Right forelimb (tissue), 1 donor: ENCODE measurements around the gene ZCCHC17.
A peak's percentile ranks its signal among the peaks of the same experiment; 100 is the strongest.
"Not testable (repeated sequence)": the region's sequence is repeated elsewhere in the genome, so short reads cannot be mapped to it uniquely, and the experiment has no call there.

Experiments
- DNase-seq: peaks from one replicate; pipeline ENCODE4 v3.0.0-alpha.2; 2018

The ZCCHC17 gene

DNA sequence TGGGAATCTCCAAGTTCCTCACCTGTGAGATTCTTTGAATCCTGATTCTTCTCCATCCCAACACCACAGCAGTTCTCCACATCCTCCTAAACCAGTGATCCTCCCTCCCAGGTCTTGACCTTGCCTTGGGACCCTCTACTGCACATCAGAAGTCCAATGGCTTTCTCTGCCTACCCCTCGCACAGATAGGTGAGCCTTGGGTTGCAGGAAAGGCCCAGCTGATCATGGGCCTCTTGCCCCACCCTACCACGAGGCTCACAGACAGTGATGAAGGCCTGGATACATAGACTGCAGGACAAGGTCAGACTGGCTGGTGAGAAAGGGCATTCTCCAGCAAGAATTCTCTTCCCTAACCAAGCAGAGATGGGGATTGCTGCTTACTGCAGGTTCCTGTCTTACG, 75.2 kb downstream of the ZCCHC17 start:
- peak; percentile 44 for DNase-seq

DNA sequence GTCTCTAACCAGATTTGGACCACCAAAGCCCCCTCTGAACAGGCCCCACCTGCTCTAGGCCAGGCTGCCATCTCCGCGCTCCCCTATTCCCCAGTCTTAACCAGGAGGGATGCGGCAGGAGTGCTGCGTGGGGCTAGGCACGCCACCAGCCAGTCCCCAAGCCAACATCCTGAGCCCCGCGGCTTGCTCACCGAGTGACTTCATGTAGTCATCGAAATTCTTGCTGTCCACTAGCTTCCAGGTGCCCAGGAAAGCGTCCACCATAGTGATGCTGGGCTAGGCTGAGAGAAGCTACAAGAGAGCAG, 75.9 kb downstream of the ZCCHC17 start:
- DNase-seq = no peak

DNA sequence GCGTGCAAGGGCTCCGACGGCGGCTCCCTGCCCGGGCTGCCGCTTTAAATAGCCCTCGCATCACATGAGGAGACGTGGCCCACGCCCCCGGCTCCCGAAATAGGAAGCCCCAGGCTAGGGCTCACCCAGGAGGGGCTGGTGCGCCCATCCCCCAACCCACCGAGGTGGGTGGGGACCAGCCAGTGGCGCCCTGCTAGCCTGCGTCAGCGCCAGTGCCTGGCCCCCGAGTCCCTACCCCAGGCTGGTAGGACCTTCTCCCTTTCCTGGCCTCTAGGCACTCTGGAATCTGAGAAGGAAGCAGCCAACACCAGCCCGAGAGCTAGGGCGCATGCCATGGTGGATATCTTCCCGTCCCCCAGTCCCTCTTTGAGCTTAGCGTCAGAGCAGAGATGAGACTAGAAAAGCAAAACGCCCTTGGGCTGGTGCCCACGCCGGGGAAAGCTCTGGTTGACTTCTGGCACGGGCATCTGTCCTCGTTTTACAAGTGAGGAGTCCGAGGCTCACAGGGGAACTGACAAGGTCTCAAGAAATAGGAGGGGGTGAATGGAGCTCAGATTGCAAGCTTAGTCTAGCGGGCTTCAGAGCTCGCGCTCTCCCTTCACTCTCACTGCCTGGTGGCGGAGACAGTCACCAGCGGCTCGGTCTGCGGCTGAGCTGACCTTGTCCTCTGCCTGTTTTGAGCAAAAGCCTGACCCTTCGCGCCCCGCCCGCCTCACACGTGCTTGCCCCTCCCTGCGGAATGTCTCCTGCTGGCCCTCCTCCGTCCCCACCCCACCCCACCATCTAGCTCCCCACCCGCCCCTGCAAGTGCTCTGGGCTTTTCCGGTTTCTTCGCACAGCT, 76.4 kb downstream of the ZCCHC17 start, which contains the start of gene FABP3:
TSS of gene FABP3 (minus strand) at position 21 of the 841 bp plus-strand sequence. CDS start 62 bp downstream, outside the sequence.
- peak; percentile 87 for DNase-seq

DNA sequence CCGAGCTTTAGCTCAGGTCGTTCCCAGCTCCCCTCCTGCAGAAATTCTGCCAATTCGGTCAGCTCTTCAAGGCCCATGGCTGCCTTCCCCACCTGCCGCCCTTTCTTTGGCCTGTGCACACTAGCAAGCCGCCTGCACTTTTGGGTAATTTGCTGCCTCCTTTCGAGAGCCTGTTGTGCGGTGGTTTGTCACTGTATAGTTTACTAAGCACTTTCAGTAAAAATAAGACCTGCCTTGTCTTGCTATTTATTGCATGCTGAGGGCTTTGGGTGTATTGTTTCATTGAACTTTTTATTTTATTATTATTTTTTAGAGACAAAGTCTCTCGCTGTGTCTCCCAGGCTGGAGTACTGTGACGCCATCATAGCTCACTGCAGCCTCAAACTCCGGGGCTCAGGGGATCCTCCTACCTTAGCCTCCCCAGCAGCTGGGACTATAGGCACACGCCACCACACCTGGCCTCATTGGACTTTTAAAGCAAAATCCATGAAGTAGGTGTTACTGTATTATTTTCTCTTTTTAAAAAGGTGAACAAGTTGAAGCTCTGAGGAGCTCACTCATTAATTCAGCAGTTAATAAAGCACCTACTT, 77.2 kb downstream of the ZCCHC17 start:
- DNase-seq = no peak

DNA sequence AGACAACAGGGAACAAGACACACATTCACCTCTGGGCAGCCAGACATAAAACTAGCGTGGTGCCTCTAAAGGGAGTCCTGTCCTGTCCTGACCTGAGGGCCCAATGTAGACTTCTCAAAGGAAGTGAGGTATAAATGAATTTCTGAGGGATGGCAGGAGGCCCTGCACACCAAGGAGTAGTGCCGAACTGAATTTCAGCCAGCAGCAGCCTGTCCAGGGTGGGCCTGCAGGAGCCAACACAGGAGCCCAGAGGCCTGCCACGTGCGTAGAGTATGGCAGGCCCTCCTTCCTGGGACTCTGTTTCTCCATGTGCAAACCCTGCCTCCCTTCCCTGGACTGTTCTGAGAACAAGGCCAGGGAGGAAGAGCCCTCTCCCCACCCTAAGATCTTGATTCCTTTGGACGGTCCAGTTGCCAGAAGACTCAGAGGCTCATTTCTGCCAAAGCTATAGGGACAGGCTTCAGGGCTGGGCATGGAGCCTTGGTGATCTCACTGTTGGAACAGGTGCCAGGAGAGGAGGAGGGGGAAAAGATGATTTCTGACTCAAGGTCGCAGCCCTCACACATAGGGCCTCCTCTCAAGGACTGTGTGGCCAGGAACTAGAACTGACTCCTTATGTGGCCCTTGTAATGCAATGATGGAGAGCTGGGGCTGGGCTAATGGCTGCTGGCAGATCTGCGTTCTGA, 77.8 kb downstream of the ZCCHC17 start:
- DNase-seq = peak; percentile 81

DNA sequence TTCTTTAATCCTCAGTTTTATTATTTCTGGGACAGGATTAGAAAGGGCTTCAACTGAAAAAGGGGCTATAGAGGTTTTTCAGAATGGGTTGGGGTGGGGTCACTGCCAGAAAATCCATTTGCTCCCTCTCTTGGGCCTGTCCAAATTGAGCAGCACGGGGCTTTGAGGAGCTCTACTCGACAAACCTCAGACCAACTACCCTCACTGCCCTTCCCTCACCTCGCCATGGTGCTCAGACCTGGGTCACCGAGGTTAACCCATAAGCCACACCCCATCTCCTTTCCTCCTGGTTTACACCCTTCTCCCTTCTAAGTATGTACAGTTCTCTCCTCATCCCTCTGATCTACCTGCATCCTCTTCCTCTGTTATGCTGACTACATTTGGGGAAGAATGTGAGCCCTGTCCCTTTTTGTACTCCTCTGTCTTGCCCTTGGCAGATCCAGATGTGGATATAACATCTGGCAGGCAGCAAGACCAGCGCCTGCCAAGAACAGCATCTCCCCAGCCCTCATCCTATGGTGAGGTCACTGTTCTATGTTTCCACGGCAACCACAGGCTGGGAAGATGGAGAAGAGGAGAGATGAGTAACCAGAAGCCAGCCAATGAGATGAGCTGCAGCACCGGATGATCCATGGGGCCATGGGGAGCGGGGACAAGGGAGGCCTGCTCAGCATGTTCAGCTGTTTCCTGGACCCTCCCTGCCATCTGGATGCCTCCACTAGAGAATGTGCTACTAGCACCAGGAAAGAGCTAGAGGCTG, 79.7 kb downstream of the ZCCHC17 start:
- peak; percentile 80 for DNase-seq

DNA sequence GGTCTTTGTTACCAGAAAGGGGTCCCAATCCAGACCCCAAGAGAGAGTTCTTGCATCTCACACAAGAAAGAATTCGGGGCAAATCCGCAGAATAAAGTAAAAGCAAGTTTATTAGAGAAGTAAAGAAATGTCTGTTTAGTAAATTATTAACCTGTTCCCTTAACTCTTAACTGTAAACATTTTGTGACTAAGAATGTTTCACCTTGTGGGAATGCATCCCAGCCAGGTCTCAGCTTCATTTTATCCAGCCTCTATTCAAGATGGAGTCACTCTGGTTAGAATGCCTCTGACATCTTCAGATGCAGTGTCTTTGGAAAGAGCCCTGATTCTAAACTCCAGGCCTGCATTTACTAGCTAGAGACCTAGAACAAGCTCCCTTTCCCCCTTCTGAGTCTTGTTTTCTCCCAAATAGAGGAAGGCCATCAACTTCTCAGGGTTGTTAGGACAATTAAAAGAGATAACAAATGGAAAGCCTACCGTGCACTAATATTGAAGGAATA, 80.6 kb downstream of the ZCCHC17 start:
- DNase-seq = no peak

DNA sequence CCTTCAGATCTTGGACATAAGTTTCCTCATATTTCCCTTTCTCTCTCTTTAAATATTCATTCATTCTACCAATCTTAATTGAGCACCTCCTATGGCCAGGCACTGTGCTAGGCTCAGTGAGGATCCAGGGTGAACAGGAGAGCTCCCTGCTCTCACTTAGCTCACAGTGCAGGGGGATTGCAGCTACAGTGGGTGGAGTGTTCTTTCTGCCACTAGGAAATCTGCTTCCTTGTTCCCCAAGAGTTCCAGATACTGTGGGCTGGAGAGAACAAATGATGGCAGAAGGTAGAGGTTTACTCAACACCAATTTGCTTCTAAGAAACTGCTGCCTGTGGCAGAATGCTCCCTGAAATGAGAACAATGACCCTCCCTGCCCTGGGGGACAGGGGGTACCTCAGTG, 81.2 kb downstream of the ZCCHC17 start:
- DNase-seq = no peak

DNA sequence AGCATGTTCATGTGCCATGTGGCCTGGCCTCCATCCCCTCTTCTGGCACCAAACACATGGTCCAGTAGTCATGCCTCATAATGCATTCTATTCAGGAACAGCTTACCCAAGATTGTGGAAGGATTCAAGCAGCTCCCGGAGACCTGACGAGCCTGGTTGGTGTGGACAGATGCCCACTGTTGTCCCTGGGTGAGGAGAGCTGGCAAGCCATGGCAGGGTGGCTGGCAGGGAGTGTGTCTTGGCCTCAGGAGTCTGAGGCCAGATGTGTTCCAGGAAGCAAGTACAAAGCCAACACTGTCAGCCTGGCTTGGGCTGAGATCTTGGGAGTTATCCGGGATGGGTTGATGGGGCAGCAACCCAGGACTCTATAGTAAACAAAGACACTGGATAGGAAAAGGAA, 83.3 kb downstream of the ZCCHC17 start:
- DNase-seq = no peak

DNA sequence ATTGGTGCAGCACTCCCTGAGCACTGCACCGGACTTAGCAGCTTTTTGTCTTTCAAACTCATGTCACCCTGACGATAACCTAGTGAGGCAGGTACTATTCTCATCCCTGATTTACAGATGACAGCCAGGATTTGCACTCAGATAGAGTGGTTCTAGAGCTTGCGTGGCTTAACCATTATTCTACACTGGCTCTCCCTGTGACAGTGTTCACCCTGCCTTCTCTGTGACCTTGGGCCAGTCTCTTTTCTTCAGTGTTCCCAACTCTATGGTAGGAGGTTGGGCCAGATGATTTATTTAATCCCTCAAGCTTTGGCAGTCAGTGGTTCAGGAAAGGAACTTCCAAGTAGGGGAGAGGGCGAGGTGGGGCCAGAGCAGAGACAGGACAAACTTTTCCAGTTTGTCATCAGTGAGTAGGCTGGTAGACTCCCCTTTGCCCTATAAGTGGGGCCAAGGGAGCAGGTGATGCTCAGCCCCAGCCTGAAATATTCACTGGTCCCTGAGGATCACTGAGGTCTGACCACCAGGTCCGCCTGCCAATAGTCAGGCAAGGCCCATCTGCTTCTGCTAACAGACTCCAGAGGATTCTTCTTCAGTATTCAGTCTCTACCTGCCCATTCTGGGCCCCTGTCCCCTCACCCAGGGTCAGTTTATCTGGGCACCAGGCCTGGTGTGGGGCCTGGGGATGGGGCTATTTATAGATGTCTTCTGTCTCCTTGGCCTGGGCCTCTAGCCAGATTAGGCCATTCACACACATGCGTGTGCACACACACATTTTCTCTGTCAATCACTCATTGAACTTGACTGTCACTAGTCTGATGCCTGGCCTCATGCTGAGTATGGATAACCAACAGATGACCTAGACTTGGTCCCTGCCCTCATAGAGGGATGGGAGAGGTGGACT, 84.8 kb downstream of the ZCCHC17 start:
- no peak for DNase-seq

DNA sequence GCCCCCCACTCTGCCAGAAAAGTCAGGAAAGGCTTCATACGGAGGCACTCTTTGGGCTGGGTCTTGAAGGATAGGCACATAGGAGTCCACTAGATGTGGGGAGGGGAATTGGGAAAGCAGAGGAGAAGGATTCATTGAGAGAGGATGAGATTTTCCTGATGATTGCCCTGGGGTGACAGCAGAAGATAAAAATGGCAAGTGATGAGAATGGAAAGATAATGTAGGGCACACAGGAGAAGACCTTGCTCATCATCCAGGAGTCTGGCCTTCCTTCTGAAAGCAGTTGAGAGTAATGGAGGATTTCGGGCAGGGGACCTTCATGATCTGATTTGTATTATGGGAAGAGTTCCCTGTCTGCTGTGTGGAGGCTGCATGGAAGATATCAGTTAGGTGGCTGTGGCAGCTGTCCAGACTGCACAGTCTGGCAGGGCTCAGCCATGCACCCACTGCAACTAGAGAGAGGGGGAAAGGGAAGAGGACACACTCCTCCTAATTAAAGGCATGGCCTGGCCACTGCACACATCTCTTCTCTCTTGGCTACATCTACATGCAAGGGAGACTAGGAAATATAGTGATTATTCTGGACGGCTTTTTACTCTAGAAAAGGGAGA, 85.7 kb downstream of the ZCCHC17 start:
- no peak for DNase-seq

DNA sequence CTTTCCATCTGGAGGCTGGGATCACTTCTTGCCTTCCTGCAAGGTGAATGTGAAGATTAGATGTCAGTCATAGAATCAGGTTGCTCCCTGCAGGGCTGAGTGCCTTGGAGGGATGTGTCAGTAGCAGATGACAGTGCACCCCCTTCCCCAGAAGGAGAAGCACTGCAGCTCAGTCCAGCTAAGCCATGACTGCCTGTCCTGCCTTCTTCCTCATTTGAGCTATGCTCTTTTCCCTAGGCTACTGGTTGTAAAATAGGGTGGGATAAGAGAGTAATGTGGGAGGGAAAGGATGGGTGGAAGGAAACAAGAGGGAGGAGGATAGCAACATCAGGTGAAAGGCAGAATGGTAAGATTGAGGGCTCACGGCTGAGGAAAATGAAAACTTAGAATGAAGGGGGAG, 87.1 kb downstream of the ZCCHC17 start:
- DNase-seq = no peak

DNA sequence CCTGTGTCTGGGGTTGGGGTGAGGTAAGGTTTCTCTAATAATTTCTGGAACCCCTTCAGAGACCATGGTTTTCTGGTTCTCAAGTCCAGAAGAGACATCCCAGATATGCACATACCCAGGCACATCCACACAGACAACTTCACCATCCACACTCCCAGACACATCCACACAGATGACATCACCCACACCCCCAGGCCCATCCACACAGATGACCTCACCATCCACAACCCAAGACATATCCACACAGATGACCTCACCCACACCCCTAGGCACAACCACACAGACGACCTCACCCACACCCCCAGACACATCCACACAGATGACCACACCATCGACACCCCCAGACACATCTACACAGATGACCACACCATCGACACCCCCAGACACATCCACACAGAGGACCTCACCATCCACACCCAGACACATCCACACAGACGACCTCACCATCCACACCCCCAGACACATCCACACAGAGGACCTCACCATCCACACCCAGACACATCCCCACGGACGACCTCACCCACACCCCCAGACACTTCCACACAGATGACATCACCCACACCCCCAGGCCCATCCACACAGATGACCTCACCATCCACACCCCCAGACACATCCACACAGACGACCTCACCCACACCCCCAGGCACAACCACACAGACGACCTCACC, 89.9 kb downstream of the ZCCHC17 start:
- DNase-seq = not testable (repeated sequence)

DNA sequence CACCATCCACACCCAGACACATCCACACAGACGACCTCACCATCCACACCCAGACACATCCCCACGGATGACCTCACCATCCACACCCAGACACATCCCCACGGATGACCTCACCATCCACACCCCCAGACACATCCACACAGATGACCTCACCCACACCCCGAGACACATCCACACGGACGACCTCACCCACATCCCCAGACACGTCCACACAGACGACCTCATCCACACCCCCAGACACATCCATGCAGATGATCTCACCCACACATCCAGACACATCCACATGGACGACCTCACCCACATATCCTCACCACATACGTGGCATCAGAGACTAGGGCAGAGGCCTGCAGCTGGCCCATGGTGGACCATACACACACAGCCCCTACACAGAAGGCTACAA, 90.8 kb downstream of the ZCCHC17 start:
- no peak for DNase-seq

DNA sequence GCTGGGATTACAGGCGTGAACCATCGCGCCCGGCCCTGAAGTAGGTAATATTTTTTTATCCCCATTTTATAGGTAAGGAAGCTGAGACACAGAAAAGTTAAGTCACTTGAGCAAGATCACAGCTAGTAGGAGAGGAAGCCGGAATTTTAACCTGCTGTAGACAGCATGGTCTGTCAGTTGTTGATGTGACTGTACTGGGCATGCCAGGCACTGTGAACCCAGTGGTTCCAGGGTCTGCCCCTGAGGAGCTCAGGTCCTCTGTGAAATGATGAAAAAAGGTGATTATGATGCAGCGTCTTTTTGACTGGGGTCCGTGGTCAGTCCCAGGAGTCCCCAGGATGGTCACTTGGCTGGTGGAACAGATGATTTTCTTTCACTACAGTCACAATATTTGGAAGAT, 92.8 kb downstream of the ZCCHC17 start:
- DNase-seq = no peak

DNA sequence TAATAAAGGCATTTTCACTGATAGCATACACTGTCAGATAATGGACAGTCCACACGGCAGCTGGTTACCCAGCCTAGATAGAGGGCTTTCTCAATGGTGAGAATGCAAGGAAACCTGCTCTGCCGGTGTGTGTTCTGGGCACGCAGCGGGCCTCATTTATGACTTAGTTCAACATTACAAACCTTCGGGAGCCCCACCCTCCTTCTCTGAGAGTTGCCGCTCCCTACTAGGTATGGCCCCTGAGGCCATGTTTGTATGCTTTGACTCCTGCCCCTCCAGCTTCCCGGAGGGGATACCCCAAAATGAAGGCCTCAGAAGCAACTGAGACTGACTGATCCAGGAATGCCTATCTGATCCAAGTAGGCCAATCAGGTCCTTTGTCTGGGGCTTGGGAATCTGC, 93.2 kb downstream of the ZCCHC17 start:
- DNase-seq = no peak

DNA sequence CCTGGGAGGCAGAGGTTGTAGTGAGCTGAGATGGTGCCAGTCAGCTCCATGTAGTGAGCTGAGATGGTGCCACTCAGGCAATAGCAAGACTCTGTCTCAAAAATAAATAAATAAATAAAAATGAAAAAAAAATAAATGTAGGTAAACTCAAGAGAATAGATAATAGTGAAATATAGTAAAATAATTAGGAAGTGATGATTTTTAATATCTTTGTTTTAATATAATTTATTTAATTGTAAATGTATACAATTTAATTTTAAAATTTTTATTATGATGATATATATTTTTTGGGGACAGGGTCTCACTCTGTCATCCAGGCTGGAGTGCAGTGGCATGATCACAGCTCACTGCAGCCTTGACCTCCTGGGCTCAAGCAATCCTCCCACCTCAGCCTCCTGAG, 96.6 kb downstream of the ZCCHC17 start:
- no peak for DNase-seq

DNA sequence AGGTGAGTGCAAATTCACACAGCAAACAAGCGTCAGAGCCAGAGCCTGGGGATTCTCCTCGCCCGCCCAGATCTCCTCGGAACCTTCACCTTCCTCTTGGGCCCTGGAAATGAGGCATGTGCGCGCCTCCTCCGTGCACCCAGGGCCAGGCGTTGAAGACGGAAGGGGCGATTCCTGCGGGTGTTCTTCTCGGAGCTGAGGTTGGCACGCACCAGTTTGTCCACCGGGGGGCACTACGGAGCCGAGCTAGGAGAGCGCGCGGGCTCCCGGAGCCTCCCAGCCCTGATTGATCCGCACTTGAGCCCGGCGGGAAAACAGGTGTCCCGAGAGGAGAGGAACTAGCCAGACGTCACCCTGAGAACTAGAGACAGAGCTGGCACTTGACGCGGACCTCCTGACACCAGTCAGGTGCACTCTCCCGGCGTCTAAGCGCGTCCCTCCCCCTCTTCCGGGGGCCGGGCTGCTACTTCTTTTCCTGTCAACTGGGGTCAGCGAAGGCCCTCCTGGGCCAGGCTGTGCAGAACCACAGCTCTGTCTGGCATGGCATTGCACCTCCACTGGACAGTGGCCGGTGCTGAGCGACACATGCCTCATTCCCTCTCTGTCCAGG, 97.9 kb downstream of the ZCCHC17 start:
- DNase-seq = peak; percentile 89

DNA sequence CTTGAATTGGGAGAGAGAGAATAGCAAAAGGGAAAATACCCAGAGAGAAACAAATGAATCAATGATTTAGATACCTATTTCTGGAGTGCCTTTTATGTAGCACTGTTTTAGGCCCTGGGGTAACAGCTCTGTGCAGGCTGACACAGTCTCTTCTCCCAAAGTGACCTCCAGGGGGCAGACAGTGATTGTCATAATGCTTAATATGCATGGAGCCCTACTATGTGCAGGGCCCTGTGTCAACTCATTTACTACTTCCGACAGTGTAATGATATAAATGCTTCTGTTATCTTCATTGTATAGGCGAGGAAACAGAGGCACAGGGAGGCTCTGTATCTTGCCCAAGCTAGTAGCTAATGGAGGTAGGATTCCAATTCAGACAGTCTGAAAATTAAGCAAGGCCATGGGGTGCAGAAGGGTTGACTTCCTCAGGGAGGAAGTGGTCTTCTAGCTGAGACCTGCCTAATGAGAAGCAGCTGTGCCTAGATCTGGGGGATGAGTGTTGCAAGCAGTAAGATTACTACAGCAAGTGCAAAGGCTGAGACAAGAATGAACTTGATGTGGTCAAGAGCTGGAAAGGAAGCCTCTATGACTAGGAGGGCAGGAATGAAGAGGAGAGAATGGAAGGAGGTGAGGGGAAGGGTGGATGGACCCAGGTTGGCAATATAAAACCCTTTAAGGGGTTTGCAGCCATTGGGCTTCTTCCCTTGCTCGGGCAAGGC, 100.0 kb downstream of the ZCCHC17 start:
- no peak for DNase-seq
